HCT116 (cell line): Measurements from ENCODE around the gene DCN. TPM values are rescaled to one million over a fixed set of nuclear protein-coding genes. Genes with fewer than 3 reads are reported as not detected.

Experiments used
- ATAC-seq: fragments of 200-7000 bp; cut with Tn5 transposase; 2 replicates; pipeline ENCODE4 v1.9.1; 2020; ENCODE audit warnings: mild to moderate bottlenecking, moderate library complexity
- BruUV-seq: library from RNA; stranded (reverse); fragments of 400-500 nt; replicated peaks from 2 replicates; lab custom pipeline; 2021; lab: Mats Ljungman, UMichigan
- CTCF ChIA-PET: fragments of 300-600 bp; sonication (Branson Sonifier 250); formaldehyde crosslinking; loops from one replicate; lab custom pipeline; 2021; ENCODE audit warnings: antibody characterized with exemption; lab: Charles Lee
- POLR2A ChIA-PET: fragments of 300-600, 350-600 bp; sonication (Branson Sonifier 250); formaldehyde crosslinking; loops from one replicate; lab custom pipeline; 2021; ENCODE audit warnings: antibody characterized with exemption; lab: Charles Lee
- RAD21 ChIA-PET, 2 experiments: fragments of 300-600 bp; sonication (Branson Sonifier 250); formaldehyde crosslinking; loops; one replicate each; lab custom pipeline; 2023; ENCODE audit warnings: low total read pairs in 2 of 2; ENCODE audit not compliant: uncharacterized antibody in 2 of 2, unreplicated experiment in 2 of 2, low non-redundant PET in 1 of 2; lab: Charles Lee
- DNase-seq: peaks from one replicate; pipeline ENCODE4 v3.0.0-alpha.2; 2010; ENCODE audit warnings: low read depth, low spot score
- H2AFZ ChIP-seq: fragments of 200-600 bp; shearing (Covaris generic), sonication (generic); 2 replicates; pipeline ENCODE4 v1.6.1; 2017; ENCODE audit warnings: low read depth, mixed run types, mixed read lengths, antibody characterized with exemption, low read length; ENCODE audit not compliant: poor library complexity, severe bottlenecking
- H3K27ac ChIP-seq: 2 replicates; pipeline ENCODE4 v1.5.1; 2012; ENCODE audit warnings: low read depth, low read length
- H3K27me3 ChIP-seq: fragments of 200-600 bp; sonication (generic); 2 replicates; pipeline ENCODE4 v1.6.1; 2016; ENCODE audit warnings: mixed run types, low read length, mixed read lengths; ENCODE audit not compliant: insufficient read depth
- H3K36me3 ChIP-seq, 2 experiments: fragments of 200-500 bp in 1 of 2; fragments of 200-600 bp in 1 of 2; sonication (Bioruptor generic) in 1 of 2; sonication (generic) in 1 of 2; 2 replicates each; pipeline versions ENCODE4 v1.5.1 to v1.6.1; 2014 to 2016; ENCODE audit warnings: low read length in 2 of 2, inconsistent platforms in 1 of 2, mixed read lengths in 1 of 2, mixed run types in 1 of 2; ENCODE audit not compliant: insufficient read depth in 2 of 2, control insufficient read depth in 1 of 2
- H3K4me1 ChIP-seq, 2 experiments: fragments of 200-600 bp in 1 of 2; sonication (generic) in 1 of 2; 2 replicates each; pipeline versions ENCODE4 v1.5.1 to v1.6.1; 2012 to 2017; ENCODE audit warnings: low read length in 2 of 2, inconsistent platforms in 1 of 2, mild to moderate bottlenecking in 1 of 2, mixed read lengths in 1 of 2, mixed run types in 1 of 2, moderate library complexity in 1 of 2; ENCODE audit not compliant: insufficient read depth in 2 of 2, control insufficient read depth in 1 of 2
- H3K4me2 ChIP-seq: fragments of 200-600 bp; sonication (generic); 2 replicates; pipeline ENCODE4 v1.6.1; 2017; ENCODE audit warnings: mixed run types, low read length, mixed read lengths
- H3K4me3 ChIP-seq, 2 experiments: fragments of 200-600 bp in 1 of 2; sonication (generic) in 1 of 2; replicated peaks in 1 of 2; 2 replicates each; pipeline ENCODE4 v1.5.1; 2011 to 2016; ENCODE audit warnings: low read length in 2 of 2, control low read depth in 1 of 2, low read depth in 1 of 2, mild to moderate bottlenecking in 1 of 2, mixed read lengths in 1 of 2, mixed run types in 1 of 2
- H3K79me2 ChIP-seq: fragments of 200-600 bp; sonication (generic); 2 replicates; pipeline ENCODE4 v1.6.1; 2017; ENCODE audit warnings: mild to moderate bottlenecking, mixed run types, low read length, moderate library complexity, mixed read lengths; ENCODE audit not compliant: insufficient read depth
- H3K9ac ChIP-seq: fragments of 200-600 bp; sonication (generic); 2 replicates; pipeline ENCODE4 v1.6.1; 2016; ENCODE audit warnings: low read length, mixed read lengths
- H3K9me2 ChIP-seq: fragments of 200-600 bp; sonication (generic), shearing (Covaris generic); 2 replicates; pipeline ENCODE4 v1.6.1; 2017; ENCODE audit warnings: mixed run types, mild to moderate bottlenecking, moderate library complexity; ENCODE audit not compliant: insufficient read depth
- H3K9me3 ChIP-seq, 2 experiments: fragments of 200-500 bp in 1 of 2; fragments of 200-600 bp in 1 of 2; sonication (Bioruptor generic) in 1 of 2; sonication (generic) in 1 of 2; 2 replicates each; pipeline ENCODE4 v1.6.1; 2014 to 2017; ENCODE audit warnings: low read length in 2 of 2, mixed read lengths in 2 of 2, inconsistent platforms in 1 of 2, low read depth in 1 of 2, mild to moderate bottlenecking in 1 of 2, mixed run types in 1 of 2, moderate library complexity in 1 of 2; ENCODE audit not compliant: control insufficient read depth in 1 of 2, insufficient read depth in 1 of 2
- H4K20me1 ChIP-seq: fragments of 200-600 bp; sonication (generic), shearing (Covaris generic); 2 replicates; pipeline ENCODE4 v1.6.1; 2017; ENCODE audit warnings: mixed run types, mild to moderate bottlenecking, moderate library complexity; ENCODE audit not compliant: insufficient read depth
- ATF3 ChIP-seq: IDR thresholded peaks from 2 replicates; pipeline ENCODE4 v1.6.1; 2012
- CBX3 ChIP-seq: IDR thresholded peaks from 2 replicates; pipeline ENCODE4 v1.6.1; 2012; ENCODE audit warnings: low read depth
- EGR1 ChIP-seq: IDR thresholded peaks from 2 replicates; pipeline ENCODE4 v1.6.1; 2012; ENCODE audit warnings: low read depth
- ELF1 ChIP-seq: IDR thresholded peaks from 2 replicates; pipeline ENCODE4 v1.6.1; 2012; ENCODE audit warnings: low read depth, borderline replicate concordance
- EZH2 ChIP-seq: fragments of 200-600 bp; sonication (generic); IDR thresholded peaks from 2 replicates; pipeline ENCODE4 v1.6.1; 2017; ENCODE audit warnings: antibody characterized with exemption, mixed run types
- EZH2phosphoT487 ChIP-seq: fragments of 200-600 bp; IDR thresholded peaks from 2 replicates; pipeline ENCODE4 v1.6.1; 2018; ENCODE audit warnings: antibody characterized with exemption, borderline replicate concordance
- FOSL1 ChIP-seq: IDR thresholded peaks from 2 replicates; pipeline ENCODE4 v1.6.1; 2012; ENCODE audit warnings: low read depth
- JUND ChIP-seq: IDR thresholded peaks from 2 replicates; pipeline ENCODE4 v1.6.1; 2012
- POLR2A ChIP-seq: IDR thresholded peaks from 2 replicates; pipeline ENCODE4 v1.7.0; 2011; ENCODE audit warnings: borderline replicate concordance; ENCODE audit not compliant: insufficient read depth, insufficient read length; ENCODE audit errors: extremely low read depth
- POLR2AphosphoS5 ChIP-seq: IDR thresholded peaks from 2 replicates; pipeline ENCODE4 v1.6.1; 2011; ENCODE audit warnings: mild to moderate bottlenecking, low read depth, low read length, moderate library complexity
- RAD21 ChIP-seq: IDR thresholded peaks from 2 replicates; pipeline ENCODE4 v1.6.1; 2012; ENCODE audit warnings: low read depth, mild to moderate bottlenecking
- REST ChIP-seq: IDR thresholded peaks from 2 replicates; pipeline ENCODE4 v1.6.1; 2012; ENCODE audit warnings: low read depth
- SIN3A ChIP-seq: IDR thresholded peaks from 2 replicates; pipeline ENCODE4 v1.6.1; 2012; ENCODE audit warnings: low read depth
- SP1 ChIP-seq: IDR thresholded peaks from 2 replicates; pipeline ENCODE4 v1.6.1; 2012; ENCODE audit warnings: low read depth
- SRF ChIP-seq: IDR thresholded peaks from 2 replicates; pipeline ENCODE4 v1.6.1; 2012; ENCODE audit warnings: low read depth
- TCF7L2 ChIP-seq: IDR thresholded peaks from 2 replicates; pipeline ENCODE4 v1.7.0; 2011; ENCODE audit warnings: borderline replicate concordance, inconsistent platforms; ENCODE audit not compliant: insufficient read depth, insufficient read length; ENCODE audit errors: extremely low read depth
- YY1 ChIP-seq: IDR thresholded peaks from 2 replicates; pipeline ENCODE4 v1.6.1; 2011; ENCODE audit warnings: low read length, low read depth, moderate library complexity, mild to moderate bottlenecking; ENCODE audit not compliant: insufficient replicate concordance; ENCODE audit errors: extremely low read depth
- ZFX ChIP-seq: fragments of 450-650 bp; IDR thresholded peaks from 2 replicates; pipeline ENCODE4 v1.6.1; 2017
- ZNF274 ChIP-seq: fragments of 200-500 bp; sonication (Bioruptor generic); IDR thresholded peaks from 2 replicates; pipeline ENCODE4 v1.6.1; 2014; ENCODE audit warnings: mild to moderate bottlenecking, low read depth, low read length, inconsistent platforms
- intact Hi-C: fragments of 100-400 bp; cut with micrococcal nuclease; formaldehyde crosslinking; loops from 2 replicates; pipeline ENCODE4 v1.10.0; 2022
- total RNA-seq: library from RNA; stranded (reverse); gene quantifications from one replicate; pipeline ENCODE4 v1.2.1, GENCODE V29; 2021; ENCODE audit not compliant: unreplicated experiment

The DCN gene
- total RNA-seq, 1 experiment from 2014 or later: 3.6 TPM

GRCh38 chr12:91194500-91194899 is 11.9 kb upstream of the DCN start:
- Histone ChIP-seq H4K20me1 (no peaks in the 10 kb centered on the region), H3K27ac (no peak overlapping the region), H2AFZ (no peak overlapping the region), H3K79me2 (no peaks in the 10 kb centered on the region), H3K4me2 (no peak overlapping the region), H3K4me3 (no peak overlapping the region), H3K36me3 (no peaks in the 10 kb centered on the region), H3K9ac (no peak overlapping the region), H3K9me3 (no peaks in the 10 kb centered on the region), H3K27me3 (no peaks in the 10 kb centered on the region), H3K9me2 (no peaks in the 10 kb centered on the region), H3K4me1 (no peaks in the 10 kb centered on the region)
- intact Hi-C loops: no loop called here
- ChIA-PET POLR2A (no interaction called here), CTCF (no interaction called here), RAD21 (no interaction called here)
- DNase-seq (no peak), ATAC-seq (no peak)
- TF ChIP-seq ZFX (no peak), REST (no peak), SIN3A (no peak), FOSL1 (no peak), EZH2 (no peak), ZNF274 (no peak), EGR1 (no peak), EZH2phosphoT487 (no peak), POLR2AphosphoS5 (no peak), YY1 (no peak), POLR2A (no peak), ATF3 (no peak), SP1 (no peak), ELF1 (no peak), CBX3 (no peak), RAD21 (no peak), TCF7L2 (no peak), SRF (no peak), JUND (no peak)
- BruUV-seq: no TSS peak
